Fibroblast of lung (primary cell): Measurements from ENCODE around the gene WASL.

Source experiments
- EZH2 ChIP-seq: IDR thresholded peaks from 2 replicates; pipeline ENCODE4 v1.5.1; 2012; ENCODE audit warnings: low read length, control low read depth, mild to moderate bottlenecking; ENCODE audit errors: missing control alignments
- TF ChIP-seq, protein P1 (sequence below), 2 donors: IDR thresholded peaks in 1 of 2; conservative IDR thresholded peaks in 1 of 2; 1 replicate in 1 of 2; 2 replicates in 1 of 2; pipeline ENCODE4 v1.5.1; 2011 to 2012; ENCODE audit warnings: low read length in 2 of 2, control low read depth in 1 of 2, inconsistent platforms in 1 of 2, low read depth in 1 of 2, mild to moderate bottlenecking in 1 of 2

DNA sequence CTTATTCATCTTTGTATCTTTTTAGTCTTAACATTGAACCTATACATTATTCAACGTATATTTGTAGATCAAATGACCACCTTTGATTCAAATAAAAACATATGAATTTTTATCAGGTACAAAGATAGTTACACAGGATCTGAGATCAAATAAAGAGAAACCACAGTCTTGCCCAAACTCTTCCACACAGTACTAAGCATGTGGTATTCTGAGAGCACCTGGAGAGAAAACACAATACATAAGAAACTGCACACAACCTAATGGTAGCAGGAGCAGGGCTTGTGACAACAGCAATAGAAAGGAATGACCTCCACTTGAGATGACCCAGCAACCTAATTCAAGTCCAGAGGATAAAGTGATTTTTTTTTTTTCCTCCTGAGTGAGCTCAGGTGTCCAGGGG lies 6.5 kb upstream of the WASL start:
- TF ChIP-seq, protein P1, sequence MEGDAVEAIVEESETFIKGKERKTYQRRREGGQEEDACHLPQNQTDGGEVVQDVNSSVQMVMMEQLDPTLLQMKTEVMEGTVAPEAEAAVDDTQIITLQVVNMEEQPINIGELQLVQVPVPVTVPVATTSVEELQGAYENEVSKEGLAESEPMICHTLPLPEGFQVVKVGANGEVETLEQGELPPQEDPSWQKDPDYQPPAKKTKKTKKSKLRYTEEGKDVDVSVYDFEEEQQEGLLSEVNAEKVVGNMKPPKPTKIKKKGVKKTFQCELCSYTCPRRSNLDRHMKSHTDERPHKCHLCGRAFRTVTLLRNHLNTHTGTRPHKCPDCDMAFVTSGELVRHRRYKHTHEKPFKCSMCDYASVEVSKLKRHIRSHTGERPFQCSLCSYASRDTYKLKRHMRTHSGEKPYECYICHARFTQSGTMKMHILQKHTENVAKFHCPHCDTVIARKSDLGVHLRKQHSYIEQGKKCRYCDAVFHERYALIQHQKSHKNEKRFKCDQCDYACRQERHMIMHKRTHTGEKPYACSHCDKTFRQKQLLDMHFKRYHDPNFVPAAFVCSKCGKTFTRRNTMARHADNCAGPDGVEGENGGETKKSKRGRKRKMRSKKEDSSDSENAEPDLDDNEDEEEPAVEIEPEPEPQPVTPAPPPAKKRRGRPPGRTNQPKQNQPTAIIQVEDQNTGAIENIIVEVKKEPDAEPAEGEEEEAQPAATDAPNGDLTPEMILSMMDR (conservative IDR thresholded peaks at IDR 0.05 in 1 of 2, IDR thresholded peaks at IDR 0.05 in 1 of 2; ENCODE audit: low read depth in 1 of 2, low read length in 2 of 2), result no peak
- no peak for TF ChIP-seq EZH2
